ENCODE data around the gene KLF11.

Gene KLF11

GRCh38 chr2:10065773-10066055 lies 22.4 kb downstream of the KLF11 start:
- TF ChIP-seq ZFX (IDR thresholded peaks at IDR 0.05; ENCODE audit: borderline replicate concordance) (no peak), CTCF (IDR thresholded peaks at IDR 0.05) (no peak)
- no peak overlapping the region for H3K27ac ChIP-seq

GRCh38 chr2:10067330-10067729 lies 24.0 kb downstream of the KLF11 start:
- TF ChIP-seq ZFX (IDR thresholded peaks at IDR 0.05; ENCODE audit: borderline replicate concordance): no peak
- no peak for TF ChIP-seq CTCF (IDR thresholded peaks at IDR 0.05)
- H3K27ac ChIP-seq: no peak overlapping the region

- TF ChIP-seq ZFX (IDR thresholded peaks at IDR 0.05; ENCODE audit: borderline replicate concordance) (no peak), CTCF (IDR thresholded peaks at IDR 0.05) (no peak)
- no peak overlapping the region for H3K27ac ChIP-seq
Measured at GRCh38 chr2:10067881-10068280, 24.5 kb downstream of the KLF11 start.

- TF ChIP-seq CTCF (IDR thresholded peaks at IDR 0.05): no peak
- no peak for TF ChIP-seq ZFX (IDR thresholded peaks at IDR 0.05; ENCODE audit: borderline replicate concordance)
- H3K27ac ChIP-seq: no peak overlapping the region
Measured at GRCh38 chr2:10071176-10071575, 27.8 kb downstream of the KLF11 start.

- TF ChIP-seq CTCF (IDR thresholded peaks at IDR 0.05): no peak
- no peak for TF ChIP-seq ZFX (IDR thresholded peaks at IDR 0.05; ENCODE audit: borderline replicate concordance)
- no peak overlapping the region for H3K27ac ChIP-seq
Measured at GRCh38 chr2:10071595-10071994, 28.2 kb downstream of the KLF11 start.

- TF ChIP-seq CTCF (IDR thresholded peaks at IDR 0.05) (peak; percentile 92), ZFX (IDR thresholded peaks at IDR 0.05; ENCODE audit: borderline replicate concordance) (no peak)
- H3K27ac ChIP-seq: no peak overlapping the region
Measured at GRCh38 chr2:10072656-10073480, 29.5 kb downstream of the KLF11 start.

GRCh38 chr2:10073706-10074105 lies 30.4 kb downstream of the KLF11 start:
- H3K27ac ChIP-seq: no peak overlapping the region
- TF ChIP-seq CTCF (IDR thresholded peaks at IDR 0.05) (no peak), ZFX (IDR thresholded peaks at IDR 0.05; ENCODE audit: borderline replicate concordance) (no peak)
